HG02852 (cell line): ENCODE results near the gene CDKN2AIPNL.
"Not testable (repeated sequence)": the region's sequence is repeated elsewhere in the genome, so short reads cannot be mapped to it uniquely, and the experiment has no call there.

Experiments
- ATAC-seq: cut with Tn5 transposase; IDR thresholded peaks from one replicate; pipeline ENCODE4 v1.9.1; 2021; ENCODE audit warnings: mild to moderate bottlenecking, moderate library complexity; ENCODE audit not compliant: unreplicated experiment

The CDKN2AIPNL gene

GRCh38 chr5:134438721-134439123, 27.0 kb upstream of the CDKN2AIPNL start:
- no peak for ATAC-seq

- ATAC-seq = no peak
Observed at GRCh38 chr5:134437847-134438581, 26.3 kb upstream of the CDKN2AIPNL start.

DNA sequence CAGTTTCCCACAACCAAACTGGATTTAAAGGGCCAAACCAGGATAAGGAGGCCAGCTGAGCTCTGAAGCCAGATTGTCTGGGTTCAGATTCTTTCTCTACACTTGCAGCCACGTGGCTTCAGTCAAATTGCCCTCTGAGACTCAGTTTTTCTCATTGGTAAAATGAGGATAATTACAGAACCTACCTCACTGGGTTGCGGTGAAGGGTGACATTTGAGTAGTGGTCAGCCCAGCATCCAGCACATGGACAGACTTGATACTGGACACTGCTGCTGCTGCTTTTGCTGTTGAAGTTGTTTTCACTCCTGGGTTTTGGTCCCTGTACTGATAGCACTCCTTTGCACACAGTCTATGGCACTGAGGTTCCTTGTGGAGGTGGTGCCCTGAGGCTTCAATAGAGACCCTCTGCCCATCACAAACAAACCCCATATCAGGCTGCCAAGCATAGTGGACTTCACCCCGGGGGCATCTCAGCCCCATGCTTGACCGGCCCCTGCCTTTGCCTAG, 25.7 kb upstream of the CDKN2AIPNL start:
- no peak for ATAC-seq

- ATAC-seq = peak; percentile 81
Observed at GRCh38 chr5:134436523-134437339, 25.1 kb upstream of the CDKN2AIPNL start.

- no peak for ATAC-seq
Observed at GRCh38 chr5:134435560-134435959, 23.9 kb upstream of the CDKN2AIPNL start.

GRCh38 chr5:134432677-134433359, 21.1 kb upstream of the CDKN2AIPNL start:
- no peak for ATAC-seq

GRCh38 chr5:134432174-134432573, 20.5 kb upstream of the CDKN2AIPNL start:
- ATAC-seq = no peak

DNA sequence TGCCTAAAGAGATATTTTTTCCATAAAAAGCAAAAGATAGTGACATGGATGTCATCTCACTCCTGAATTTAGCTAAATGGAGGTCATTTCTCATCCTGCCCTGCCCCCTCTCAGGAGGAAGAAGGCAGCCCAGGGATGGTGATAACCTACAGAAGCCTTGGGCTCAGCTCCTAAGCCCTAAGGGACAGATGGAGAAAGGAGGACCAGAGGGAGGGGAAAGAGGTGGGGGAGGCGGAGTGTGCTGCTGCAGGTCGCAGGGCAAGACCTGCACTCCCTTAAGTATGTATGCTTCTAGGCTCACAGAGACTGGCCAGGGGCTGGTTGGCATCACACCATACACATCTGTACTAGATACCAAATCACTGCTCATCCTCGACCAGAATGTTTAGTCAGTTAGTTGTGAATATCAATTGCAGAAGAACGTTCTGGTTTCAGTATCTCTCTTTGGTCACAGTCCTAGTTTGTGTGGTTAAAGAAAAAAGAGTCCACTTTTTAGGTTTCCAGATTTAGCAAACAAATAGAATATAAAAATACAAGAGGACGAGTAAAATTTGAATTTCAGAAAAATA, 18.4 kb upstream of the CDKN2AIPNL start:
- no peak for ATAC-seq

DNA sequence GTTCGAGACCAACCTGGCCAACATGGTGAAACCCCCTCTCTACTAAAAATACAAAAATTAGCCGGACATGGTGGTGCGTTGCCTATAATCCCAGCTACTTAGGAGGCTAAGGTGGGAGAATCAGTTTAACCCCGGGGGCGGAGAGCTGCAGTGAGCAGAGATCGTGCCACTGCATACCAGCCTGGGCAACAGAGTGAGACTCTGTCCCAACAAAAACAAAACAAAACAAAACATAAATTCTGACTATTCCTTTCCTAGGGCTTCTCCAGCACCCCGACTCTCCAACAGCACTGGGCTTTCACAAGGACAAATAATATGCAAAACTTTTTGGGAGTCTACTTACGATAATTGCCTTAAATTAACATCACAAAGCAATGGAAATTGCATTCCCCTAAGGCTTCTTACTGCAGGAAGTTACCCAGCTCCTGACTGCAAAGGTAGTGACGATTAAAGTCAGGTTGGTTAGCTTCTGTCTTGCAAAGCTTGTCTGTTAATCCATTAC, 15.9 kb upstream of the CDKN2AIPNL start:
- ATAC-seq = no peak

- no peak for ATAC-seq
Observed at GRCh38 chr5:134426361-134426760, 14.7 kb upstream of the CDKN2AIPNL start.

- ATAC-seq = no peak
Observed at GRCh38 chr5:134423376-134423775, 11.7 kb upstream of the CDKN2AIPNL start.

DNA sequence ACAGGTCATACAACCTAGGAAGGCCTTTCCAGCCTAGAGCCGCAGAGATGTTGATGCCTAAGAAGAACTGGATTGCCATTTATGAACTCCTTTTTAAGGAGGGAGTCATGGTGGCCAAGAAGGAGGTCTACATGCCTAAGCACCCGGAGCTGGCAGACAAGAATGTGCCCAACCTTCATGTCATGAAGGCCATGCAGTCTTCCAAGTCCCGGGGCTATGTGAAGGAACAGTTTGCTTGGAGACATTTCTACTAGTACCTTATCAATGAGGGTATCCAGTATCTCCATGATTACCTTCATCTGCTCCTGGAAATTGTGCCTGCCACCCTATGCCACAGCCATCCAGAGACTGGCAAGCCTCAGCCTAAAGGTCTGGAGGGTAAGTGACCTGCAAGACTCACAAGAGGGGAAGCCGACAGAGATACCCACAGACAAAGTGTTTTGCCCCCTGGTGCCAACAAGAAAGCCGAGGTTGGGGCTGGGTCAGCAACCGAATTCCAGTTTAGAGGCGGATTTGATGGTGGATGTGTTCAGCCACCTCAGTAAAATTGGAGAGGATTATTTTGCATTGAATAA, 11.2 kb upstream of the CDKN2AIPNL start:
- no peak for ATAC-seq

DNA sequence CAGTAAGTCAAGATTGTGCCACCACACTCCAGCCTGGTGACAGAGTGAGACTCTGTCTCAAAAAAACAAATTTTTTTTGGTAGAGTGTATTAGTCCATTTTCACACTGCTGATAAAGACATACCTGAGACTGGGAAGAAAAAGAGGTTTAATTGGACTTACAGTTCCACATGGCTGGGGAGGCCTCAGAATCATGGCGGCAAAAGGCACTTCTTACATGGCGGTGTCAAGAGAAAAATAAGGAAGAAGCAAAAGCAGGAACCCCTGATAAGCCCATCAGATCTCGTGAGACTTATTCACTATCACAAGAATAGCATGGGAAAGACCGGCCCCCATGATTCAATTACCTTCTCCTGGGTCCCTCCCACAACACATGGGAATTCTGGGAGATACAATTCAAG, 9.4 kb upstream of the CDKN2AIPNL start:
- ATAC-seq = not testable (repeated sequence)

- no peak for ATAC-seq
Observed at GRCh38 chr5:134420343-134420742, 8.7 kb upstream of the CDKN2AIPNL start.

DNA sequence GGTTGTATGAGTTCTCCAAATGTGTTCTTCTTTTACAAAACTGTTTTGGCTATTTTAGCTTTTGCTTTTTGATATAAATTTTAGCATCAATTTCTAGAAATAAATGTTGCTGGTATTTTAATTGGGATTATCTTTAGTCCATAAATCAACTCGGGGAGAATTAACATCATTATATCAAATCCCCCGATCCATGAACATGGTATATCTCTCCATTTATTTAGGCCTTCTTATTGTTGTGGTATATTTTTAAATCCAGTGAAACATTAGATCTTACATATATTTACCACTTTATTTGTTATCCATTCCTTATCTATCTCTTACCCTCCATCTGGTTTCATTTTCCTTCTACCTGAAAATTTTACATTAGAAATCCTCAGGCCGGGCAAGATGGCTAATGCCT, 7.3 kb upstream of the CDKN2AIPNL start:
- no peak for ATAC-seq

- ATAC-seq = no peak
Observed at GRCh38 chr5:134417707-134418106, 6.0 kb upstream of the CDKN2AIPNL start.

DNA sequence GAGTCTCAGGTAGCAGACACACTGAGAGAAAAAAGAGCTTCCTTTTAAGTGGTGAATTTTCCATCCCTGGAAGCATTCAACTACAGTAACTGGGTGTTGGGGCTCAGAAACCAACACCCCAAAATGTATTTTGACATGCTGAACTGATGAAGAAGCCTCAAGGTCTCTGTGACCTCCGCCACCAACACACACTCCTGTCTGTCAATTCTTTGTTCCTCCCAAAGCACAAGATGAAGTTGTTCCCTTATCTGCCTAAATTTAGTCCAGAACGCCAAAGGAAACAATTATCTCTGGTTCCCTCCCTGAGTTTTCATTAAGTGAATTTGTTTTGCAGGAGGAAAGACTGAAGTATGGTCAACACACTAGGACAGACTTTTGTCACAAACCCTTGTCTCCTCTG, 1.4 kb upstream of the CDKN2AIPNL start:
- ATAC-seq = no peak

DNA sequence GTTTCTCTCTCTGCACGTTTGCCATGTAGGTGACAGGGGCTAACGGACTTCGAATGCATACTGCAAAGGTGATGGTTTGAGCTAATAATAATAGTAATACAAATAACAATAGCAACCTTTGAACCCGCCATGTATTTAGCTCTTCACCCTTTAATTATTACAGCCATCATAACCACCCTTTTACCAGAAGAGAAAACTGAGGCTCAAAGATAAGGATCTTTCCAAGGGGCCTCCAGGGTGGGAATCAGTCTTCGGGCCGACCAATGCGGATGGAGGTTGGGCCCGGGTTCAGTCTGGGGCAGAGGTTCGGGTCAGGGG, 494 bp downstream of the CDKN2AIPNL start:
- no peak for ATAC-seq

DNA sequence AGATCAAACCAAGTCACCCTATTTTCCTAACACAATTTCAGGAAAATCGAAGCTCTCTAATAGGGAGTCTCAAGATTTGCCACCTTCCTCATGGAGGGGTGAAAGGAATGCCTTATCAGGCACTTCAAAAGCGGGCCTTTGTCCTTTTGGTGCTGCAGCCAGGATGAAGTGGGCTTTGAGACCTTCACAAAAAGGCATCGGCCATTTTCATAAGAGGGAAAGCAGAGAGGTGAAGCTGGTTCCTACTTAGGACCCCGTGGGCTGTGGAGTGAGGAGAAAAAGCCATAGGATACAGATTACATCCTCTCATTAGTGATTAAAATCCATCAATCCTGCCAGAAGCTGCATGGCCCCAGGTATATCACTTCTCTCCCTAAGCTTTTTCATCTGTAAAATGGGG, 859 bp downstream of the CDKN2AIPNL start:
- no peak for ATAC-seq

DNA sequence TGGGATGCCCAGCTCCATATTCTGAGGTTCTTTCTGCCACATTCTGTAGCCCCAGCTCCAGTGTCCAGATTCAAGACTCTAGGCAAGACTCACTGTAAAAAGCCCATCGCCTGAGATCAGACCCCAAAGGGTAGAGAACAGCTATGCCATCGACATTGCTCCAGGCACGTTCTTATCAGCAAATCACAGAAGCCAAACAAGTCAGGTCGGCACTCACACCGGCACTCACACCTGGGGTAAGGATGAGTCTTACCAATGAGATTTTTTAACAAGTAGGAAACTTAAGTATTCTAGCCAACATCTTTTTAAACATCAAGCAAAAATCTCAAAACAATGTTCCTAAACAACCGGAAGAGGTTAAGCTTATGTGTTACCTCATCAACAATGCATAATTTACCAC, 2.4 kb downstream of the CDKN2AIPNL start:
- ATAC-seq = no peak

- ATAC-seq = no peak
Observed at GRCh38 chr5:134406390-134406789, 5.3 kb downstream of the CDKN2AIPNL start.
